NCI-H146 treated with DMSO at 0.1 percent for 48 hours (cell line): ENCODE results near the gene PEX11A.

ENCODE experiments used
- DNase-seq: peaks from one replicate; lab custom pipeline; 2025; ENCODE audit not compliant: unreplicated experiment; lab: John Stamatoyannopoulos, UW

PEX11A gene

GRCh38 chr15:89631902-89632264, 58.7 kb downstream of the PEX11A start:
- no peak for DNase-seq
